HG03097 (cell line): Measurements from ENCODE around the gene IGHMBP2.
"Not testable (repeated sequence)": the region's sequence is repeated elsewhere in the genome, so short reads cannot be mapped to it uniquely, and the experiment has no call there.

Source experiments
- ATAC-seq: cut with Tn5 transposase; IDR thresholded peaks from one replicate; pipeline ENCODE4 v1.9.1; 2021; ENCODE audit not compliant: unreplicated experiment, low FRiP score

IGHMBP2 gene

GRCh38 chr11:68903288-68904247, at the start of gene IGHMBP2, which contains the start of gene MRPL21:
TSS of gene IGHMBP2 (plus strand) at chr11:68903891. CDS start at chr11:68903953, 62 bp downstream.
TSS of gene MRPL21 (minus strand) at chr11:68903832. CDS start at chr11:68903810, 22 bp downstream.
- peak; percentile 72 for ATAC-seq

DNA sequence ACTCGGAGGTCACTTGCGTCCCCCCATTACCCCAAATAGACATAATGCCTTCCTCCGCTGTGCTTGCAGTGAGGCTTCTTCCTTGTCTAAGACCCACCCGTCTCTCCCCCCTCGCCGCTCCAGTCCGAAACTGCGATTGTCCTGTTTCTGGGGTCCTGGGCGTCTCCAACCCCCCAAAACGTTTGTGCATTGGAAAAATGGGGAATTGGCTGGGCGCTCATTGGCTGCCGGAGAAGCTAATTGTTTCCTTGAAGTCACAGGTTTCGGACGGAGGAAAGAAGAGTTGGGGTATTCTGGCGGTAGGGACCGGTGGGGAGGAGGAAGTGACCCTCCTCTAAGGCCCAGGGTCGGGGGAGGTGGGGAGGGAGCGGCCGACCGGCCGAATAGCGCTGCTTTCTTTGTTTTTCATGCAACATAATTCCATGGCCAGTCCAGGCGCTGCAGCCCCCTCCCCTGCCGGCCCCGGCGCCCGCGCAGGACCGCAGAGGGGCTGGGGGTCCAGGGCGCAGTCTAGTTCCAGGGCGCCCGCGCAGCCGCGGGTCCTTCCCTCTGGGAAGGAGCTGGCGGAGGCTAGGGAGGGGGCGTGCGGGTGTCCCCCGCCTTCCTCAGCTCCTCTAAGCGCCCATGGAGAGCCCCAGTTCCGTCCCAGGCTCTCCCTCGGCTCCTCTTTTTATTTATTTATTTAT, 49.3 kb upstream of the IGHMBP2 start:
- no peak for ATAC-seq

DNA sequence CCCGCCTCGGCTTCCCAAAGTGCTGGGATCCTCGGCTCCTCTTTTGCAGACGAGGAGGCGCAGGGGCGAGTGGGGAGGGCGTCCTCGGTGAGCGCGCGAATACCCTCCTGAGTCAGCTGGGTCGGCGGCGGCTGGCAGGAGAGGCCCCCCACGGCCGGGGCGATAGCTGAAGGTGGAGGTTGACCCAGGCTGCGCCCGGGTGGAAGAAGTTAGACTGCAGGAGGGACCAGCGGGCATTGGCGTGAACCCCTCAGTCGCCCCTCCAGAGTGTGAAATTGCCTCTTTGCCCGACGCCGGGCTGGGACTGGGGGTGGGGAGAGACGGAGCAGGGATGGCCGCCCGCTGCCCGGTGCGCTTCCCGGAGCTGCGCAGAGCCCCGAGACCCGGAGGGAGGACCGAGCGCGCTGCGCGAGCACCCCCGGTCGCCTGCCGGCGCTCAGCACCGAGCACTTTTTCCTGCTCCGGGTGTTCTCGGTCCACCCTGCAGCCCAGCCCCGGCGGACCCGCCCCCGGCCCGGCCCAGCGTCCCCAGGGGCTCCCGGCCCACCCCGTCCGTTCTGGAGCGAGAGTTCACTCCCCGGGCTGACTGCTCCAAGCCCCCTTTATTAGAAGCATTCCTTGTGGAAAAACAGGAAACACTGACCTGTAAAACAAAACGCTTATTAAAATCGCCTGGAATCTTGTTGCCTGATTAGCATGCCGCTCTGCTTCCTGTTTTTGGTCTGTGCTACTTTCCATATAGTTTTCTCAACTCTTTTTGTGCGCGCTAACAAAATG, 48.3 kb upstream of the IGHMBP2 start:
- no peak for ATAC-seq

DNA sequence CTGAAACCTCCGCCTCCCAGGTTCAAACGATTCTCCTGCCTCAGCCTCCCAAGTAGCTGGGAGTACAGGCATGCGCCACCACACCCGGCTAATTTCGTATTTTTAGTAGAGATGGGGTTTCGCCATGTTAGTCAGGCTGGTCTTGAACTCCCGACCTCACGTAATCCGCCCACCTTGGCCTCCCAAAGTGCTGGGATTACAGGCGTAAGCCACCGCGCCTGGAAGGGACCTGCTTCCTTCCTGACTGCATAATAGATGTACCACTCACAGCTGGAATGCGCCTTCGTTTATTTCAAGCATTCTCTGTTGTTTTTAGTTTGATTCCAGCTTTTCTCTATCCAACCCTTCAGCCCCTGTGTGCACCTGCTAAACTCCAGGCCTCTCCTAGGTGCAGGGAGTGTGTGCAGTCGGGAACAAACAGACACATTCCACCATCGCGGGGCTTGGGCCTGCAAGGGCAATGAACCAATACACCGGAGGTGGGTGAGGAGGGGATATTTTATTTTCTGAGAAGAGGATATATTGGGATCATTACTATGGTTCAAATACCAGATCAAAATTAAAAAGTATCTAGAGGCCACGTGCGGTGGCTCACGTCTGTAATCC, 47.2 kb upstream of the IGHMBP2 start:
- ATAC-seq, result not testable (repeated sequence)

DNA sequence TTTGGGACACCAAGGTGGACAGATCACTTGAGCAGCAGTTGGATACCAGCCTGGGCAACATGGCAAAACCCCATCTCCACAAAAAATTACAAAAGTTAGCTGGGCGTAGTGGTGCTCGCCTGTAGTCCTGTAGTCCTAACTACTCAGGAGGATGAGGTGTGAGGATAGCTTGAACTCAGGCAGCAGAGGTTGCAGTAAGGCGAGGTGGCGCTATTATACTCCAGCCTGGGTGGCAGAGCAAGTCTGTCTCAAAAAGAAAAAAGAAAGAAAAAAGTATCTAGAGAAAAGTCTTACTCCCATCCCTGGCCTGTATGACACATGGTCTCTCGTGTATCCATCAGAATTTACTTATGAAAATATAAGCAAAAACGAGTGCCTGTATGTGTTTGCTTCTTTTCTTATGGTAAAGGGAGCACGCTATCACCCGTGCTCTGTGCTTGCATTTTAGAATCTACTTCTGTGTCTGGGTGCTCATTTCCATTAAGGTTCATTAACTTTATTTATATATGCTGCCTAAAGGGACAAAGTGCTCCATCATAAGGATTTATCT, 46.6 kb upstream of the IGHMBP2 start:
- ATAC-seq, result no peak

- no peak for ATAC-seq
Measured at GRCh38 chr11:68859123-68859522, 44.6 kb upstream of the IGHMBP2 start.

GRCh38 chr11:68862421-68862820, 41.3 kb upstream of the IGHMBP2 start:
- ATAC-seq, result no peak

DNA sequence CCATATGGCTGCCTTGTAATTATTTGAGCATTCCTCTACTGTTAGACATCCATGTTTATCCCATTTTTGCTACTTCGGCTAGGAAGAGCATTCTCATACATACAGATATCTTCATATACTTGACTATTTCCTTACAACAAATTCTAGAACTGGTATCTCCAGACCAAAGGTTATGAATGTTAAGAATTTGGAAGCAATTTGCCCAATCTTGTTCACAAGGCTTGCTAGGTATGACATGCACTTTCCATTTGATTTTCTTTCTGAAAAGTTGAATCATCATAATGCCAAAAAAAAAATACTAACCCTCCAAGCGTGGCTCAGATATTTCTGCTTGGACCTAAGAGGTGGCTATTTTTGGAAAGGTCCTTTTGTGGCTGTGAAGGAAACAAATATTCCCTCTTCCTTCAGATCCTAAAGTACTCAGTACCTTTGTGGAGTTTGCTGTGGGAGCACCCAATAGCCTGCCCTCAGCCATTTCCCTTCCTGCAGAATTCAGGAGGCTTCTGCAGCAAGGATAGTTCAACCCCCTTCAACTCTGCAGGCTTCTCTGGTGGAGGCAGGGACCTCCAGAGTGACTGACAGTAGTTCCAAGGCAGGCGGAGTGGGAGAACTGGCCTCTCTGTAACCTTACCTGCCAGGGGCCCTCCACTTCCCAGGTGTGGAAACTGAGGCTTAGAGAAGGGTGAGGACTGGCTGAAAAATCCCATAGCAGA, 40.0 kb upstream of the IGHMBP2 start:
- ATAC-seq, result no peak

GRCh38 chr11:68865241-68865640, 38.5 kb upstream of the IGHMBP2 start:
- ATAC-seq, result no peak

- no peak for ATAC-seq
Measured at GRCh38 chr11:68867066-68867465, 36.6 kb upstream of the IGHMBP2 start.

DNA sequence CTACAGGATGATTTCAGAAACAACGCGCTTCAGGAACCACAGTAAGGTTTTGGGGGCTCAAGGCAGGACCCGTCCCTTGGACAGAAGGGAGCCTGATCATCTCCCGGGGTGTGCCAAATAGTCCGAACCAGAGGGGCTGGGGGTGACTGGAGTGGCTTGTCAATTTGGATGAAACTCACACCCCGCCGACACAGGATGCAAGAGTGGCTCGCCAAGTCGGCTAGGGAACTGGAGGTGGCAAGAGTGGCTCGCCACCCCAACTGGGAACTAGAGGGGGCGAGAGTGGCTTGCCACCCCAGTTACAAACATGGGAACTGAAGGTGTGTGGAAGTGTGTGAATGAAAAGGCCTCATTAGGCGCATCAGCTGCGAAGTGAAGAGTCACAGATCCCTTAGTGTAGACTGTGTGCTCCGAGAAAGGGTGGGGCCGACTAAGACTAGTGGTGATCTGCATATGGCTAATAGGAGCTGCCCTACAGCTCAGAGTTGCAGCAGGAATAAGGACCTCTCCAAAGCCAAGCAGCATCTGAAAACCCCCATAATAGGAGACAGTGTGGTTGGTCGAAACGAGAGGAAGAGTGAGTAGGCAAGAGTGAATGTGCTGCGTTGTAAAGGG, 35.4 kb upstream of the IGHMBP2 start:
- no peak for ATAC-seq

- no peak for ATAC-seq
Measured at GRCh38 chr11:68870470-68870869, 33.2 kb upstream of the IGHMBP2 start.

DNA sequence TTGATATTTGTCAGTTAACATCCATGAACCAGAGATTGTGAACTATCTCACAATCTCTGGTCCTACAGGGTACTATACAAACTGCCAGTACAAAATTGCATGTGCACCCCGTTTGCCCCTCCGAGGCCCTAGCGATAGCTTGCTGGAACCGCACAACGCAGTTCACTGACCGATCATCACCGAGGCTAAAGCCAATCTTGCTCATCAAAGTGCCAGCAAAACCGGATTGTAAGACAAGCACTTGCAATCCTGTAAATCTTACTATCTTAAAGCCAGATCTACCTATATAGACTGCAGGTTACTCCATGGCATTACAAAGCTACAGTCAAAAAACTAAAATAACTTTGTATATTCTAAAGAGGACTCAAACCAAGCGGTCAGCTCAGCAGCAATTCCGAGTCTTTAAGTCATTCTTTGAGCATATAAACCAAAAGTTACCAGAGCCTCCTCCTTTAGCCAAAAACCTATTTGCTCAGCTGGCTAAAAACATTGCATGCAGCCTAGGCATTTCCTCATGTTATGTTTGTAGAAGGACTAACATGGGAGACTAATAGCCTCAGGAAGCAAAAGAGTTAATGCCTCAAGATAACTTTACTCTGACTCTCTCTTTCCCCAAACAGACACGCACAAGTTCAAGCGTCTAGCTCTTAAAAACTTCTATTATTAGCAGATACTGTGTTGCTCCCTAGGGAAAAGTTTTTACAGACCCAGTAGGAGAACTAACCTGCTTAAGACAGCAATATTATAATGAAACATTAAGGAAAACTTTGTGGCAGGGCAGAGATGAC, 31.3 kb upstream of the IGHMBP2 start:
- ATAC-seq, result no peak

DNA sequence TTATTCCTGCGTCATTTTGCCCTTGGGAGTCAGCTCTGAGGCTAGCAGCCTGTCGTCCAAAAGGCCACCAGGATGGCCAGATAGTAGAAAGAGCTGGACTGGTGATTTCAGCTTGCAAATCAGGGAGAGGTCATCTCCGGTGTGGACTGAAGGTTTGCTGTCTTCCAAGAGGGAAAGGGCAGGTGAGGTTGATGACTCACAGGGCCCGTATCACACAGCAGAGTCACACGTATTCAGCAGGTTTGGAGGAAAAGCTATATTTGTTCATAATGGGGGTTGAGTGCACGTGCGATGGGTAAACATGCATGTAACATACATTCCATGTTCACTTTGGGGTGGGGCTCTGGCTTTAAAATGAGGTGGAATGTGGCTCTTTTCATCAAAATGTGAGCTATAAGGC, 25.7 kb upstream of the IGHMBP2 start:
- no peak for ATAC-seq

DNA sequence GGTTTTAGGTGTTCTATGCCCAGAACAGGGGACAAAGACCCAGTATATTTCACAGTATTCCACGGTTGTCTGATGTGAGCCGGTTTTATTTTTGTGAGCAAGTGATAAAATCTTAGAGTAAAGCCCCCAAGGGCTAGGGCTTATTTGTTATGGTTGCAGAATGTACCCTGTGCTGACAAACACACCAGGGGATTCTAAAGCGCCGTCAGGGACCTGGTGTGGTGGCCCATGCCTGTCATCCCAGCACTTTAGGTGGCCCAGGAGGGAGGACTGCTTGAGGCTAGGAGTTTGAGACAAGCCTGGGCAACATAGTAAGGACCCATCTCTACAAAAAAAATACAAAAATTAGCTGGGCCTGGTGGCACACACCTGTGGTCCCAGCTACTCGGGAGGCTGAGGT, 22.8 kb upstream of the IGHMBP2 start:
- no peak for ATAC-seq

- ATAC-seq, result no peak
Measured at GRCh38 chr11:68881320-68881719, 22.4 kb upstream of the IGHMBP2 start.

DNA sequence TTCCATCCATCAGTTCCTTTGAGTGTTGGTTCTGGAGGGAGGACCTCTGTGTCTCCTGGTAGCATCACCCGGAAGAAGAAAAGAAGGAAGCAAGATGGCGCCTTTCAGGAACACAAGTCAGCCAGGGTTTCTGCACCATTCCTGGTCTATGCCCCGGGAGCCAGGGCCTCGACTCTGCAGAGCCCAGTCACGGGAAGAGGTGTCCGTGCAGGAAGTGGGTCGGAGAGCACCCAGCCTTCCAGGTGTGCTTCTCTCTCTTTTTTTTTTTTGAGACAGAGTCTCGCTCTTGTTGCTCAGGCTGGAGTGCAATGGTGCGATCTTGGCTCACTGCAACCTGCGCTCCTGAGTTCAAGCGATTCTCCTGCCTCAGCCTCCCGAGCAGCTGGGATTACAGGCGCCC, 21.3 kb upstream of the IGHMBP2 start:
- no peak for ATAC-seq

DNA sequence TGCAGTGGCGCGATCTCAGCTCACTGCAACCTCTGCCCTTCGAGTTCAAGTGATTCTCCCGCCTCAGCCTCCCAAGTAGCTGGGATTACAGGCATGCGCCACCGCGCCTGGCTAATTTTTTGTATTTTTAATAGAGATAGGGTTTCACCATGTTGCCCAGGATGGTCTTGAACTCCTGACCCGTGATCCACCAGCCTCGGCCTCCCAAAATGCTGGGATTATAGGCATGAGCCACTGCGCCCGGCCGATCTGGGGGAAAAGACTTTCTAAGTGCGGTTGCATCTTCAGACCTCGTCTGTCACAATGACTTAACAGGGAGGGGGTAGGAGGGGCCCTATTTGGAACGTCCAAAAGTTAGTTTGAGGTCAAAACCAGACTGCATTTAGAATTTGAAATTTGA, 18.9 kb upstream of the IGHMBP2 start:
- not testable (repeated sequence) for ATAC-seq
